Upper lobe of left lung (tissue), 4 donors: Measurements from ENCODE around the gene PLTP.

Experiments
- CTCF ChIP-seq, 6 experiments: fragments of 450-650 bp in 4 of 6; fragments of 200-600 bp in 2 of 6; sonication (generic) in 2 of 6; IDR thresholded peaks; one replicate each; pipeline ENCODE4 v1.5.1; 2016 to 2019; ENCODE audit warnings: antibody characterized with exemption in 6 of 6
- EP300 ChIP-seq, 4 donors: sonication (generic); formaldehyde crosslinking; IDR thresholded peaks; one replicate each; pipeline ENCODE4 v1.5.1; 2017; ENCODE audit warnings: antibody characterized with exemption in 4 of 4, control low read depth in 2 of 4
- POLR2AphosphoS5 ChIP-seq, 2 donors: sonication (generic); formaldehyde crosslinking; IDR thresholded peaks; one replicate each; pipeline ENCODE4 v1.5.1; 2017; ENCODE audit warnings: antibody characterized with exemption in 2 of 2

- TF ChIP-seq CTCF (IDR thresholded peaks at IDR 0.05) (no peak), POLR2AphosphoS5 (IDR thresholded peaks at IDR 0.05) (no peak), EP300 (IDR thresholded peaks at IDR 0.05) (no peak)
Observed at GRCh38 chr20:45943613-45944012, 31.7 kb upstream of the PLTP start.
